Brain microvascular endothelial cell (primary cell): Measurements from ENCODE around the gene AMPH.

Experiments
- DNase-seq: peaks from one replicate; pipeline ENCODE4 v3.0.0-alpha.2; 2020
- H3K27ac ChIP-seq: fragments of 250-450 bp; sonication (Bioruptor Pico); 2 replicates; pipeline ENCODE4 v1.5.1; 2020; ENCODE audit warnings: mild to moderate bottlenecking, moderate library complexity
- H3K27me3 ChIP-seq: fragments of 250-450 bp; sonication (Bioruptor Pico); replicated peaks from 2 replicates; pipeline ENCODE4 v1.5.1; 2020; ENCODE audit warnings: mild to moderate bottlenecking
- H3K36me3 ChIP-seq: fragments of 250-450 bp; sonication (Bioruptor Pico); replicated peaks from 2 replicates; pipeline ENCODE4 v1.5.1; 2020; ENCODE audit warnings: mild to moderate bottlenecking
- H3K4me3 ChIP-seq: 2 replicates; pipeline ENCODE4 v1.5.1; 2011; ENCODE audit warnings: low read depth, mild to moderate bottlenecking, control low read depth, low read length, moderate library complexity
- CTCF ChIP-seq: IDR thresholded peaks from 2 replicates; pipeline ENCODE4 v1.5.1; 2011; ENCODE audit warnings: low read depth, mild to moderate bottlenecking, moderate library complexity, low read length, control low read depth, inconsistent platforms; ENCODE audit errors: missing control alignments
- in situ Hi-C: cut with HindIII; loops from 2 replicates; pipeline ENCODE4 v1.10.0; 2017; ENCODE audit warnings: low sequenced_read_pairs, low pct_ligation_motif_present

The AMPH gene

GRCh38 chr7:38476764-38477163, 154.4 kb downstream of the AMPH start:
- TF ChIP-seq CTCF = no peak
- H3K4me3 ChIP-seq = no peak overlapping the region
- DNase-seq = no peak
- no peaks in the 10 kb centered on the region for H3K27me3 ChIP-seq
- H3K27ac ChIP-seq = no peak overlapping the region
- H3K36me3 ChIP-seq = no peaks in the 10 kb centered on the region
- in situ Hi-C loops = no loop called here

GRCh38 chr7:38465956-38466355, 165.2 kb downstream of the AMPH start:
- Histone ChIP-seq H3K27ac (no peak overlapping the region), H3K27me3 (no peaks in the 10 kb centered on the region), H3K4me3 (no peak overlapping the region), H3K36me3 (no peaks in the 10 kb centered on the region)
- in situ Hi-C loops = no loop called here
- DNase-seq = peak; percentile 51
- no peak for TF ChIP-seq CTCF

GRCh38 chr7:38463277-38464225, 167.6 kb downstream of the AMPH start:
- Histone ChIP-seq H3K27me3 (no peaks in the 10 kb centered on the region), H3K4me3 (no peak overlapping the region), H3K36me3 (no peaks in the 10 kb centered on the region), H3K27ac (no peak overlapping the region)
- TF ChIP-seq CTCF = no peak
- in situ Hi-C loops = no loop called here
- peak; percentile 92 for DNase-seq

GRCh38 chr7:38462819-38463218, 168.4 kb downstream of the AMPH start:
- H3K4me3 ChIP-seq = no peak overlapping the region
- no peak for DNase-seq
- no peak for TF ChIP-seq CTCF
- H3K27me3 ChIP-seq = no peaks in the 10 kb centered on the region
- in situ Hi-C loops = no loop called here
- no peak overlapping the region for H3K27ac ChIP-seq
- no peaks in the 10 kb centered on the region for H3K36me3 ChIP-seq

GRCh38 chr7:38461887-38462286, 169.3 kb downstream of the AMPH start:
- DNase-seq = no peak
- H3K27me3 ChIP-seq = no peaks in the 10 kb centered on the region
- in situ Hi-C loops = no loop called here
- H3K27ac ChIP-seq = no peak overlapping the region
- no peak for TF ChIP-seq CTCF
- no peaks in the 10 kb centered on the region for H3K36me3 ChIP-seq
- no peak overlapping the region for H3K4me3 ChIP-seq

- no peak for TF ChIP-seq CTCF
- no peaks in the 10 kb centered on the region for H3K36me3 ChIP-seq
- no peak for DNase-seq
- no peak overlapping the region for H3K27ac ChIP-seq
- no peaks in the 10 kb centered on the region for H3K27me3 ChIP-seq
- in situ Hi-C loops = no loop called here
- no peak overlapping the region for H3K4me3 ChIP-seq
Observed at GRCh38 chr7:38453826-38454225, 177.3 kb downstream of the AMPH start.
